ENCODE data around the gene FN3KRP. TPM values are rescaled to one million over a fixed set of nuclear protein-coding genes. Genes with fewer than 3 reads are reported as not detected.

FN3KRP gene
- total and polyA plus RNA-seq, 2 experiments from 2014 or later = 17.0 to 27.4 TPM

DNA sequence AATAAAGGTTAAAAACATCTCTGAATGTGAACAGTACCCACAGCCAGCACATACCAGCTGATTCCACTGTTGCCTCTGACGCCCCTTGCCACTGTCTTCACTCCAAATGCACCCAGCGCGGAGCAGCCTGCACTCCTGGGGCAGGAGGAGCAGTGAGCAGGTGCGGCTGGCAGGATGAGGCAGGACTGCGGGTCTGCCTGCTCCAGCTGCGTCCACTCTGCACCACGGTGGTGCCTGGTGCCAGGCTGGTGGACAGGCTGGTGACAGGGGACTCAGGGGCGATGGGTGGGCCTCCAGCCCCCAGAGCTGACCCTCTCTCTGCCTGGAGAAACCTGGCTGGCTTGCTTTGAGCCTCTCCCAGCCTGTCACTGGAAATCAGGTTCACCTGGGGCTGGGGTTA lies 27.4 kb upstream of the FN3KRP start:
- Histone ChIP-seq H3K36me3 (replicated peaks; ENCODE audit: insufficient read depth, low read depth) (no peaks in the 10 kb centered on the region), H3K9me2 (replicated peaks; ENCODE audit: insufficient read depth) (no peaks in the 10 kb centered on the region), H3K27me3 (no peaks in the 10 kb centered on the region), H3K27ac (no peak overlapping the region), H3K4me1 (ENCODE audit: insufficient read depth) (peaks cover 6% of the 10 kb centered on the region), H3K9me3 (ENCODE audit: low read depth) (peaks cover 1% of the 10 kb centered on the region), H3K79me2 (peaks cover 15% of the 10 kb centered on the region), H2AFZ (no peak overlapping the region), H3K4me3 (no peak overlapping the region), H4K20me1 (ENCODE audit: insufficient read depth, poor library complexity, severe bottlenecking) (no peaks in the 10 kb centered on the region), H3K4me2 (no peak overlapping the region)
- 92% methylated on average over 8 of the region's 8 CpGs for WGBS (ENCODE audit: low lambda C conversion rate, missing lambda C conversion rate)
- DNase-seq (ENCODE audit: low spot score) = no peak
- TF ChIP-seq EZH2phosphoT487 (IDR thresholded peaks at IDR 0.05; ENCODE audit: low read depth, severe bottlenecking, unreplicated experiment) (no peak), EZH2 (IDR thresholded peaks at IDR 0.05; ENCODE audit: borderline replicate concordance) (no peak)
- TF ChIP-seq, protein P1, sequence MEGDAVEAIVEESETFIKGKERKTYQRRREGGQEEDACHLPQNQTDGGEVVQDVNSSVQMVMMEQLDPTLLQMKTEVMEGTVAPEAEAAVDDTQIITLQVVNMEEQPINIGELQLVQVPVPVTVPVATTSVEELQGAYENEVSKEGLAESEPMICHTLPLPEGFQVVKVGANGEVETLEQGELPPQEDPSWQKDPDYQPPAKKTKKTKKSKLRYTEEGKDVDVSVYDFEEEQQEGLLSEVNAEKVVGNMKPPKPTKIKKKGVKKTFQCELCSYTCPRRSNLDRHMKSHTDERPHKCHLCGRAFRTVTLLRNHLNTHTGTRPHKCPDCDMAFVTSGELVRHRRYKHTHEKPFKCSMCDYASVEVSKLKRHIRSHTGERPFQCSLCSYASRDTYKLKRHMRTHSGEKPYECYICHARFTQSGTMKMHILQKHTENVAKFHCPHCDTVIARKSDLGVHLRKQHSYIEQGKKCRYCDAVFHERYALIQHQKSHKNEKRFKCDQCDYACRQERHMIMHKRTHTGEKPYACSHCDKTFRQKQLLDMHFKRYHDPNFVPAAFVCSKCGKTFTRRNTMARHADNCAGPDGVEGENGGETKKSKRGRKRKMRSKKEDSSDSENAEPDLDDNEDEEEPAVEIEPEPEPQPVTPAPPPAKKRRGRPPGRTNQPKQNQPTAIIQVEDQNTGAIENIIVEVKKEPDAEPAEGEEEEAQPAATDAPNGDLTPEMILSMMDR (IDR thresholded peaks at IDR 0.05; ENCODE audit: poor library complexity) = no peak

GRCh38 chr17:82690786-82691489 lies 25.6 kb upstream of the FN3KRP start:
- H3K4me1 ChIP-seq (ENCODE audit: insufficient read depth) = no peaks in the 10 kb centered on the region
- no peak overlapping the region for H3K4me3 ChIP-seq
- no peaks in the 10 kb centered on the region for H4K20me1 ChIP-seq (ENCODE audit: insufficient read depth, poor library complexity, severe bottlenecking)
- H3K27me3 ChIP-seq = no peaks in the 10 kb centered on the region
- TF ChIP-seq EZH2 (IDR thresholded peaks at IDR 0.05; ENCODE audit: borderline replicate concordance) (no peak), EZH2phosphoT487 (IDR thresholded peaks at IDR 0.05; ENCODE audit: low read depth, severe bottlenecking, unreplicated experiment) (no peak)
- TF ChIP-seq, protein P1 (IDR thresholded peaks at IDR 0.05; ENCODE audit: poor library complexity) = no peak
- H3K4me2 ChIP-seq = no peak overlapping the region
- peaks cover 4% of the 10 kb centered on the region for H3K9me3 ChIP-seq (ENCODE audit: low read depth)
- H3K36me3 ChIP-seq (replicated peaks; ENCODE audit: insufficient read depth, low read depth) = no peaks in the 10 kb centered on the region
- H3K9me2 ChIP-seq (replicated peaks; ENCODE audit: insufficient read depth) = no peaks in the 10 kb centered on the region
- 83% methylated on average over 18 of the region's 18 CpGs for WGBS (ENCODE audit: low lambda C conversion rate, missing lambda C conversion rate)
- no peak overlapping the region for H2AFZ ChIP-seq
- H3K79me2 ChIP-seq = peaks cover 32% of the 10 kb centered on the region
- no peak overlapping the region for H3K27ac ChIP-seq
- no peak for DNase-seq (ENCODE audit: low spot score)

DNA sequence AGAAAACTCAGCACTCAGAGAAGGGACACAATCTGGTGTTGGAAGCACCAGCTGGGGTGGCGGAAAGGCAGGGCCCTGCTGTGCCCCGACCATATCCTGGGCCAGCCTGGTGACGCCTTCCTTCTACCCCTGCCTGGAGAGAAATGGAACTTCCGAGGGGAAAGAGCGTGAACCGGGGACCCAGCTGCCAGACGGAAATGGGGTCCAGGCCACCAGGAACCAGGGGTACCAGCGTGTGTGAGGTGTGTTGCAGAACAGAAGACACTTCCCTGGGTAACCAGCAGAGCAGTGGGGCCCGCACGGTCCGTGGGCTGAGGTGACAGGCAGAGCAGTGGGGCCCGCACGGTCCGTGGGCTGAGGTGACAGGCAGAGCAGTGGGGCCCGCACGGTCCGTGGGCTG lies 24.8 kb upstream of the FN3KRP start:
- H3K9me2 ChIP-seq (replicated peaks; ENCODE audit: insufficient read depth) = no peaks in the 10 kb centered on the region
- H3K27me3 ChIP-seq = no peaks in the 10 kb centered on the region
- no peak overlapping the region for H3K4me3 ChIP-seq
- TF ChIP-seq EZH2 (IDR thresholded peaks at IDR 0.05; ENCODE audit: borderline replicate concordance) (no peak), EZH2phosphoT487 (IDR thresholded peaks at IDR 0.05; ENCODE audit: low read depth, severe bottlenecking, unreplicated experiment) (no peak)
- TF ChIP-seq, protein P1 (IDR thresholded peaks at IDR 0.05; ENCODE audit: poor library complexity) = no peak
- H4K20me1 ChIP-seq (ENCODE audit: insufficient read depth, poor library complexity, severe bottlenecking) = no peaks in the 10 kb centered on the region
- no peak for DNase-seq (ENCODE audit: low spot score)
- no peak overlapping the region for H3K27ac ChIP-seq
- no peak overlapping the region for H3K4me2 ChIP-seq
- no peak overlapping the region for H2AFZ ChIP-seq
- peaks cover 4% of the 10 kb centered on the region for H3K9me3 ChIP-seq (ENCODE audit: low read depth)
- no peaks in the 10 kb centered on the region for H3K36me3 ChIP-seq (replicated peaks; ENCODE audit: insufficient read depth, low read depth)
- H3K79me2 ChIP-seq = peaks cover 37% of the 10 kb centered on the region
- H3K4me1 ChIP-seq (ENCODE audit: insufficient read depth) = no peaks in the 10 kb centered on the region
- 94% methylated on average over 14 of the region's 17 CpGs for WGBS (ENCODE audit: low lambda C conversion rate, missing lambda C conversion rate)

Data from hepatocyte (in vitro differentiated cells).